Mammary epithelial cell (primary cell): ENCODE data around the gene PLEKHG7.

Experiments
- EZH2 ChIP-seq: IDR thresholded peaks from 2 replicates; pipeline ENCODE4 v1.6.1; 2012; ENCODE audit warnings: low read length, inconsistent platforms, borderline replicate concordance
- TF ChIP-seq, protein P1 (sequence below), 2 donors: IDR thresholded peaks in 1 of 2; conservative IDR thresholded peaks in 1 of 2; 2 replicates each; pipeline ENCODE4 v1.5.1; 2011 to 2012; ENCODE audit warnings: inconsistent platforms in 2 of 2, low read length in 2 of 2, mild to moderate bottlenecking in 2 of 2, control low read depth in 1 of 2, low read depth in 1 of 2; ENCODE audit not compliant: insufficient read depth in 1 of 2; ENCODE audit errors: extremely low read depth in 1 of 2

DNA sequence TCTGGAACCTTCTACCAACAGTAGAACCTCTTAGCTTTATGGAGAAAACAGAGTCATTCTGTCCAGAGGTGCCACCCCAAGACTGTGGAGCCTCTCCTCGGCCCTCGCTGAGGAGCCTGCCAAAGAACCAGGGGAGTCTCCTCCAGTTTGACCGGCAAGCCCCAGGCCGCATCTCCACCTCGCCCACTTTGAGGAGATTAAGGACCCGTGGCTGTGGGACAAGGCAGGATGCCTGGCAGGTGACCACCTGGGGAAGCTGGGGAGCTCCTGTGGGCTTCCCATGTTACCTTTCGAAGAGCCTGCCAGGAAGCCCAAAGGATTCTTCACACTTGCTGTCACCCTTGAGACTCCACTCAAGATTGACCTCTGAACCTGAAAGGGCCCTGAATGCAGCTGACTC lies 3.8 kb downstream of the PLEKHG7 start:
- TF ChIP-seq, protein P1, sequence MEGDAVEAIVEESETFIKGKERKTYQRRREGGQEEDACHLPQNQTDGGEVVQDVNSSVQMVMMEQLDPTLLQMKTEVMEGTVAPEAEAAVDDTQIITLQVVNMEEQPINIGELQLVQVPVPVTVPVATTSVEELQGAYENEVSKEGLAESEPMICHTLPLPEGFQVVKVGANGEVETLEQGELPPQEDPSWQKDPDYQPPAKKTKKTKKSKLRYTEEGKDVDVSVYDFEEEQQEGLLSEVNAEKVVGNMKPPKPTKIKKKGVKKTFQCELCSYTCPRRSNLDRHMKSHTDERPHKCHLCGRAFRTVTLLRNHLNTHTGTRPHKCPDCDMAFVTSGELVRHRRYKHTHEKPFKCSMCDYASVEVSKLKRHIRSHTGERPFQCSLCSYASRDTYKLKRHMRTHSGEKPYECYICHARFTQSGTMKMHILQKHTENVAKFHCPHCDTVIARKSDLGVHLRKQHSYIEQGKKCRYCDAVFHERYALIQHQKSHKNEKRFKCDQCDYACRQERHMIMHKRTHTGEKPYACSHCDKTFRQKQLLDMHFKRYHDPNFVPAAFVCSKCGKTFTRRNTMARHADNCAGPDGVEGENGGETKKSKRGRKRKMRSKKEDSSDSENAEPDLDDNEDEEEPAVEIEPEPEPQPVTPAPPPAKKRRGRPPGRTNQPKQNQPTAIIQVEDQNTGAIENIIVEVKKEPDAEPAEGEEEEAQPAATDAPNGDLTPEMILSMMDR (conservative IDR thresholded peaks at IDR 0.05 in 1 of 2, IDR thresholded peaks at IDR 0.05 in 1 of 2; ENCODE audit: extremely low read depth in 1 of 2, insufficient read depth in 1 of 2, low read depth in 1 of 2, low read length in 2 of 2), result no peak
- no peak for TF ChIP-seq EZH2
